BJ (cell line): ENCODE measurements around the gene KIF4B. TPM values are rescaled to one million over a fixed set of nuclear protein-coding genes. Genes with fewer than 3 reads are reported as not detected.

ENCODE experiments used
- CTCF ChIA-PET: fragments of 350-600 bp; formaldehyde crosslinking; extraction: SDS; loops from one replicate; lab custom pipeline; 2021; ENCODE audit warnings: antibody characterized with exemption, inconsistent platforms; lab: Yijun Ruan, JAX
- POLR2A ChIA-PET: fragments of 300-600 bp; sonication (Branson Sonifier 250); formaldehyde crosslinking; extraction: SDS; loops from one replicate; lab custom pipeline; 2021; ENCODE audit warnings: antibody characterized with exemption; lab: Charles Lee
- DNase-seq: peaks from one replicate; pipeline ENCODE4 v3.0.0-alpha.2; 2011; ENCODE audit warnings: low read depth
- H3K27me3 ChIP-seq: 2 replicates; pipeline ENCODE4 v1.6.0; 2011; ENCODE audit warnings: low read length; ENCODE audit not compliant: control insufficient read depth, insufficient read depth
- H3K36me3 ChIP-seq: 2 replicates; pipeline ENCODE4 v1.5.1; 2011; ENCODE audit warnings: low read length; ENCODE audit not compliant: control insufficient read depth, insufficient read depth
- H3K4me3 ChIP-seq: 2 replicates; pipeline ENCODE4 v1.5.1; 2011; ENCODE audit warnings: low read depth, mild to moderate bottlenecking, control low read depth, low read length
- polyA plus RNA-seq: library from polyadenylated mRNA; depleted of rRNA; stranded (reverse); fragments of >200 nt; gene quantifications from 2 replicates; pipeline ENCODE4 v1.2.3, GENCODE V29; 2011
- TF ChIP-seq, protein P1 (sequence below): IDR thresholded peaks from 2 replicates; pipeline ENCODE4 v1.5.1; 2011; ENCODE audit warnings: low read depth, mild to moderate bottlenecking, control low read depth, inconsistent platforms, low read length, moderate library complexity; ENCODE audit not compliant: insufficient read depth

Gene KIF4B
- polyA plus RNA-seq, 1 experiment, result not detected

DNA sequence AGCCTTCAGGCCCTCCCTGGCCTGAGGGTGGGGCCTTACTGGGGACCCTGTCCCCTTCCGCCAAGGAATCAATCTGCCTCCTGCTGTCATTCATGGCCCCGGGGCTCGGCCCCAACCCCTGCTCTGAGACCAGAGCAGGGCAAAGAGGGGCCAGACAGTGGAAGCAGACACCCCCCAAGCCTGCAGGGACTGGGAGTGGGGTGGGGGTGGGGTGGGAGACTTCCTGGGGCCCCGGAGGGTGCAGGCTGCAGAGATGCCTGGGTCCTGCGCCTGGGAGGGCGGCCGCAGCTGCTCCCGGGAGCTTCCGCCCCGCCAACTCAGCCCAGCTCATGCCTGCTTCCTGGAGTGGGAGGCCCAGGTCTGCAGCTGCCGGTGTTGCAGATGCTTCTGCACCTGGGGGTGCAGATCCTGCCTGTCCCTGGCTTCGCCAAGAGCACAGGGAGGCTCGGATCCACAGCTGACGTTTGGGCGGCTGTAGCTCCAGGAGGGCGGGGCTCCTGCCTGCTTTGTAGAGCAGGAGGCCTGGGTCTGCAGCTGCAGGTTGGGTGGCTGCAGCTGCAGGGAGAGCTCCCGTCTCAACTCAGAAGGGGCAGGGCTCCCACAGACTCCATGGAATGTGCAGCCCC, 6.2 kb downstream of the KIF4B start:
- POLR2A ChIA-PET, result no interaction called here
- TF ChIP-seq, protein P1, sequence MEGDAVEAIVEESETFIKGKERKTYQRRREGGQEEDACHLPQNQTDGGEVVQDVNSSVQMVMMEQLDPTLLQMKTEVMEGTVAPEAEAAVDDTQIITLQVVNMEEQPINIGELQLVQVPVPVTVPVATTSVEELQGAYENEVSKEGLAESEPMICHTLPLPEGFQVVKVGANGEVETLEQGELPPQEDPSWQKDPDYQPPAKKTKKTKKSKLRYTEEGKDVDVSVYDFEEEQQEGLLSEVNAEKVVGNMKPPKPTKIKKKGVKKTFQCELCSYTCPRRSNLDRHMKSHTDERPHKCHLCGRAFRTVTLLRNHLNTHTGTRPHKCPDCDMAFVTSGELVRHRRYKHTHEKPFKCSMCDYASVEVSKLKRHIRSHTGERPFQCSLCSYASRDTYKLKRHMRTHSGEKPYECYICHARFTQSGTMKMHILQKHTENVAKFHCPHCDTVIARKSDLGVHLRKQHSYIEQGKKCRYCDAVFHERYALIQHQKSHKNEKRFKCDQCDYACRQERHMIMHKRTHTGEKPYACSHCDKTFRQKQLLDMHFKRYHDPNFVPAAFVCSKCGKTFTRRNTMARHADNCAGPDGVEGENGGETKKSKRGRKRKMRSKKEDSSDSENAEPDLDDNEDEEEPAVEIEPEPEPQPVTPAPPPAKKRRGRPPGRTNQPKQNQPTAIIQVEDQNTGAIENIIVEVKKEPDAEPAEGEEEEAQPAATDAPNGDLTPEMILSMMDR, result no peak
- H3K4me3 ChIP-seq, result no peak overlapping the region
- CTCF ChIA-PET, result no interaction called here
- H3K27me3 ChIP-seq, result no peaks in the 10 kb centered on the region
- DNase-seq, result no peak
- H3K36me3 ChIP-seq, result no peaks in the 10 kb centered on the region

DNA sequence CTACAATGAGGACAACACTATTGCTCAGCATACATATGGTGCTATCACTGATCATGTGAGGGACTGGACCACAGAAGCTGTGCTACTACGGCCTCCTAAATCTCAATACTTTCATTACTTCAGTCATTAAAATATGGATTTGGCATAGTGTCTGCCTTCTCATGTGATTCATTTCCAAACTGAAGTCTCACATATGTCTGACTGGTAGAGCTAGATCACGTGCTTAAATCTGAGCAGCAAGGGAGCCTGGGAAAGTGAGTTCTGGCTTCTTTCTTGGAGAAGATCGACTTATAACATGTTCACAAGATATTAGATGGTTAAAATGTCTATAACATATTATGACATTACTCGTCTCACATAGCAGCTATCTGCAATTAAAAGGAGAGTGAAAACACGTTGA, 8.3 kb downstream of the KIF4B start:
- Histone ChIP-seq H3K27me3 (no peaks in the 10 kb centered on the region), H3K4me3 (no peak overlapping the region), H3K36me3 (no peaks in the 10 kb centered on the region)
- TF ChIP-seq, protein P1, result no peak
- CTCF ChIA-PET, result interaction anchor here (0.9 to 1.1 kb wide), 2 partner anchors 29 to 33 kb away, joined by 3 read pairs; no protein-coding TSS in a partner anchor
- DNase-seq, result no peak
- POLR2A ChIA-PET, result no interaction called here

DNA sequence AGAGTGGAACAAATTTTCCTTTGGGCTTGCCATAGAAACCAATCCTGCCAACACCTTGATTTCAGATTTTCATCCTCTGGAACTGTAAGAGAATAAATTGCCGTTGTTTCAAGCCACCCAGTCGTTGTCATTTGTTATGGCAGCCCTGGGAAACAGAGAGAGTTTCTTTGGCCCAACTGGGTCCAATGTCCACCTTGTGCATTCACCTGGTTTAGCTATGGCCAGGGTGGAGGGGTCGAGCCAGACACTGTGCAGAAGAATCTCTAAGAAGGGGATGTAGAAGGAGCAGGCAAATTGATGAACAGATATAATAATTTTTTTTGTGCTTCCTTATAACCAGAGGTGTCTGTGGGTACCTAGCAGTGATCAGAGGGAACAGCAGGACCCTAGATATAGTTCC, 9.8 kb downstream of the KIF4B start:
- no peak for DNase-seq
- no peaks in the 10 kb centered on the region for H3K36me3 ChIP-seq
- TF ChIP-seq, protein P1, result no peak
- POLR2A ChIA-PET, result no interaction called here
- H3K27me3 ChIP-seq, result no peaks in the 10 kb centered on the region
- H3K4me3 ChIP-seq, result no peak overlapping the region
- CTCF ChIA-PET, result no interaction called here

DNA sequence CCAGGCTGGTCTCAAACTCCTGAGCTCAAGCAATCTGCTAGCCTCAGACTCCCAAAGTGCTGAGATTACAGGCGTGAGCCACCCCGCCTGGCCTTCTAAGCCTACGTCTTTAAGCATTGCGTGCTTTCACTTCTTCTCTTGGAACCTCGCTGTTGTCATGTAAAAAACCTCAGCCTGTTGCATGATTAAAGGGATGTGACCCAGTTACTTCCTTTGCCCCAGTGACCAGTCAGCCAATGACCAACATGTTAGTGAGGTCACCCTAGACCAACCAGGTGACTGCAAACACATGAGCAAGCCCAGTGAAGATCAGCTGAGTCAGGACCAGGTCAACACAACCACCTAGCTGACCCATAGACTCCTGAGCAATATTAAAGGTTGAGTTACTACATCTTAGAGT, 10.5 kb downstream of the KIF4B start:
- Histone ChIP-seq H3K36me3 (no peaks in the 10 kb centered on the region), H3K4me3 (no peak overlapping the region), H3K27me3 (no peaks in the 10 kb centered on the region)
- DNase-seq, result no peak
- TF ChIP-seq, protein P1, result no peak
- POLR2A ChIA-PET, result no interaction called here
- CTCF ChIA-PET, result no interaction called here

DNA sequence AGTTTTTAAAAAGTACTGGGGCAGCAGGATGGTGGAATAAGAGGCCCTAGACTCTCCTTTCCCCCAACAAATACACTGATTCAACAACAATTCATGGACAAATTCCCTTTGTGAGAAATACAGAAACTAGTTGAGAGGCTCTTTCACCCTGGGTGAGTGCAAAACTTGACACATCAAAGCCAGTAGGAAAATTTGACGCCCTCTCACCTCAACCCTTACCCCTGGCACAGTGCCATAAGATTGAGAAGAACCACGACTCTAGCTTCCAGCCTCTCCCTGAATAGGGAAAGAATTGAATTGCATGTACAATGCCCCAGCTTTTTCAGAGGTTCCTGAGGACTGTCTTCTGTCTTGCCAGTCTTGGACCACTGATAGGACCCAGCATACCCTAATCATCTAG, 12.3 kb downstream of the KIF4B start:
- DNase-seq, result no peak
- H3K27me3 ChIP-seq, result no peaks in the 10 kb centered on the region
- CTCF ChIA-PET, result interaction anchor here (0.6 to 1.0 kb wide), 2 partner anchors 376 to 836 kb away, joined by 3 read pairs; no protein-coding TSS in a partner anchor
- H3K36me3 ChIP-seq, result no peaks in the 10 kb centered on the region
- TF ChIP-seq, protein P1, result no peak
- H3K4me3 ChIP-seq, result no peak overlapping the region
- POLR2A ChIA-PET, result no interaction called here
